Medulla oblongata (tissue), 1 donor: ENCODE measurements around the gene RNF41.
"Not testable (repeated sequence)": the region's sequence is repeated elsewhere in the genome, so short reads cannot be mapped to it uniquely, and the experiment has no call there.

Experiments used
- DNase-seq: peaks from one replicate; pipeline ENCODE4 v3.0.0-alpha.2; 2015; ENCODE audit errors: extremely low spot score

The RNF41 gene

DNA sequence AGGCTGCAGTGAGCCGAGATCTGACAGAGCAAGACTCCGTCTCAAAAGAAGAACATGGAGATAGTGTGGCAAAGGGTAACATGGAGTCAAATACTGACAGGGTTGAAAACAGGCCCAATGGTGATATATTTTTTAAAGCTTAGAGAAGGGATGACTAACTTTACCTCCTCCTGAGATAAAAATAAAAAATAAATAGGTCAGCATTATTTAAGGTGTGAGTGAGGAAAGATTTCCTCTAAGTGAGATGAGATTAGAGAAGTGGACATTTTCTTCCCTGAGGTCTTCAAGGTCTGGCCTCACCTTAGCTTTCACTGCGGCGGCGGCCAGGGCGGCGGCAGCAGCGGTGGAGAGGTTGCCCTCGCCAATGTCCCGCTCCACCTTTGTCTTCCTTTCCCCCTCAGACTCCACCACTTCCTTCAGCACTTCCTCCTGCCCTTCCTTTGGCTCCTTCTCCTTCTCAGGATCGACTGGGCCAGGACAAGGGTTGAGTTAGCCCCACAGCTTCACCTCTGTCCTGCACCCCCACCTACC is 52.4 kb downstream of the RNF41 start:
- DNase-seq, result no peak

- no peak for DNase-seq
Observed at GRCh38 chr12:56165369-56165768, 56.4 kb downstream of the RNF41 start.

DNA sequence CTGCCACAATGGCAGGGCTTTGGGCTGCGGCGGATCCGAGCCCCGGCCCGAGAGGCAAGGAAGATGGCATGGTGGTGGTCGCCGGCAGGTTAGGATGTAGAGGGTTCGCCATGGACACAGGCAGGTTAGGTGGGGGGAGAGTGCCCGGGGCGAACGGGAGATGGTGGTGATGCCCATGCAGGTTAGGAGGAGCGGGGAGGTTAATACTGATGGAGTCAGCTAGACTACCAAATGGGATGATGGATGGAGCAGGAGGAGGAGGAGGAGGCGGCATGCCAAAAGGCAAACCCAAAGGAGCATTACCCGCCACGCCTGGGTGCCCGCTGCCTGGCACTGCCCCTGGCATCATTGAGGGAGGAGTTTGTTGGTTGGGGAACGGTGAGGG is 57.4 kb downstream of the RNF41 start:
- DNase-seq, result no peak

DNA sequence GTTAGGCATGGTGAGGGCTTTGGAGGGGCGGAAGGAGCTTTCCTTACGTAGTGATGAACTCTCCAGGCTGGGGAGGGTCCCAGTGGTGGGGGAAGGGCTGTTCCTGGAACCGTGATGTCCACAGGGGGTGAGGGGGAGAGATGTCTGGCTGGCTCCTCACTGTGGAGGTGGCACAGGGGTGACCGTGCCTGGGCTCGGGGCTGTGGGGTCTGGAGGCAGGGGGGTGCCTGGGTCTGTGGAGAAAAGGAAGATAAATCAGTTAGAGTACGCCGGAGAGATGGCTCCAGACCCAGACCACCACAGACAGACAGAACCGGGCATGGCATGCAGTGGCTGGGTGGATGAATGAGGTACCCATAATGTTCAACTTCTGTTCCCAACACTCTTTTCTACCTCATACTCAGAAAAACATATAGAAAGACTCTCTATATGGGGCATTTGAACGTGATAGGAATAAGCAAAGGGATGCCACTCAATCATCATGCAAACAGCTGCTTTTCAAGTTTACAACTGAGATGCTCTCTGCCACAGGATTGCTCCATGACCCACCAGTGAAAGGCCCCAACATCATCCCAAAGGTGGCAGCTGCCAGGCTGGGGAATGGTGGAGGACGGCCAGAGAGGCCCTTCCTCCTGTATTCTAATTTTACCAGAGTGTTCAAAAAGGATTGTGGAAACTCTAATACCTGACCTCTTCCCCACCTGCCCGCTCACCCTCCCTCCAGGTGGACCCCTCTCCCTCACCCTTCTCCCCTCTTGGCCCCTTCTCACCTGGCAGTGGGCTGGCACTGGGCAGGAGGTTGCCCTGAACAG is 58.0 kb downstream of the RNF41 start:
- DNase-seq, result no peak

- no peak for DNase-seq
Observed at GRCh38 chr12:56162468-56163290, 59.0 kb downstream of the RNF41 start.

DNA sequence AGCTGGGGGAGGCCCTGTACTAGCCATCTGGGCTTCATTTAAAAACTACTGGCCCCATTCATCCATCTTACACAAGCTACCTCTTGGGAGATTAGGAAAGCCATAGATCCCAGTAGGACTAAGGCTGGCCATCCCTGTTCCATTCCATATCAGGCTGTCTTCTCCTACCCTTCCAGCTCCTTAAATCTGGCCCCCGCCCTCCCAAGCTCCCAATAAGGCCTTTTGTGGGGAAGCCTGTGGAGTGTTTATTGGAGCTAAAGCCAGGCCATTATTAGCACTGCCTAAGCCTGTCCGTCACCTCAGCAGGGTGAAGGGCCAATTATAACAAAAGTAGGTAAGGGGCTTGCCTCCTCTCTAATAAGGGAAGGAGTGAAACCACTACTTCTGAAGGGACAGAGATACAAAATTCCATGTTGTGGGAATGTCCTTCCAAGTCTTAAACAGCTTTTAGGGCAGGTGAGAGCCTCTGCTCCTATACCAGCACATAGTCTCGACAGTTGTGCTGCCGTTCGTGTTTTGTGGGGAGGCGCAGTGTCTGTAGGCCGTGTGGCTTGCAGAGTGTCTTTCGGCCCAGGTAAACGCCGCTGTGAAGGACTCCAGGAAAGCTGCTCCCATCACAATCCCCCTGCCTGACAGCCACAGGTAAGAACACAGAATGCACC is 59.9 kb downstream of the RNF41 start:
- DNase-seq, result no peak

DNA sequence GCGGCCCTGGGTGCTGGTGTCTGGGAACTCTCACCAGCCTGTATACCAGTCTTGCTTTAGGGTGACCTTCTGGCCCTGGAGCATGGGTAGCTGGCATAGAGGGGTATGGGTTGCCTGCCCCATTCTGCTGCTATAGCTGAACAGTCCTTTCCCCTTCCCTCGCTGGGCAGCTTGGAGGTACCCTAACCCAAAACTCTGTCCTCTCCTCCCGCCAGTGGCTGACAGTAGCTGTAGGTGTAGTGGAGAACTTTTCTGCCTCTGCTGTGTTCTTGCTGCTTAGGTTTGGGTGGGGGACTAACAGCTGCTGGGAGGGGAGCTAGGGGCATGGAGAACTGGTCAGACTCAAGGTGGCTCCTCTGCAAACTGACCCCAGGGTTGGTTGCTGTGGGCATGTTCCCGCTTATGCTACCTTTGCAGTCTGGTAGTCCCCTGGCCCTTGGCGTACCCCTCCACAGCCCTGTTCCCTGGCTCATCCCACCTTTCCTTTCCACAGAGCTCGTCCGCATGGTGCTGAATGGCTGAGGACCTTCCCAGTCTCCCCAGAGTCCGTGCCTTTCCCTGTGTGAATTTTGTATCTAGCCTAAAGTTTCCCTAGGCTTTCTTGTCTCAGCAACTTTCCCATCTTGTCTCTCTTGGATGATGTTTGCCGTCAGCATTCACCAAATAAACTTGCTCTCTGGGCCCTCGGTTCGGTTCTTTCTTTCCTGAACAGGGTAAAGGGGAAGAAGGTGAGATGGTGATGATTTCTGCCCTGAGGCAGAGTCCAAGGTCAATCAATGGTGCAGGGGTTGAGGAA is 60.6 kb downstream of the RNF41 start:
- DNase-seq, result no peak

DNA sequence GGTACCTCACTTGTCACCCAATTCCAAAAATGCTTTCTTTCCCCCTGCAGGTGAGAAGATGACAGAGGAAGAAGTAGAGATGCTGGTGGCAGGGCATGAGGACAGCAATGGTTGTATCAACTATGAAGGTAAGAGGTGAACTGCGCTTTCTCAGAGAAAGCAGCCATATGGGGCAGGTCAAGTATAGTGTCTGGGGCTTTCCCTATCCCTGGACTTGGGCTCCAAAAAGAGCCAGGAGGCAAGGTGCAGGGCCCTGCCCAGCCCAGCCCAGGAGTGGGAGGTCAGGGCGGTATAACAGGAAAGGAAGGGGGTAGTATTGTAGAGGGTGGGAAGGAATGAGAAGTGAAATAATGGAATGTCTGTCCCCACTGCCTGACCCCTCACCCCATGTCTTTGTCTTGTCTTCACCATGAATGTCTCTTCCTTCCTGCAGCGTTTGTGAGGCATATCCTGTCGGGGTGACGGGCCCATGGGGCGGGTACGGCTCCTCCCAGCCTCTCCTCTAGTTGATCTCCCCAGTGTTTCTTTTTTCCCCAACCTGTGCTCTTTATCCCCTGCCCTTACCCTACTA is 61.4 kb downstream of the RNF41 start:
- no peak for DNase-seq

DNA sequence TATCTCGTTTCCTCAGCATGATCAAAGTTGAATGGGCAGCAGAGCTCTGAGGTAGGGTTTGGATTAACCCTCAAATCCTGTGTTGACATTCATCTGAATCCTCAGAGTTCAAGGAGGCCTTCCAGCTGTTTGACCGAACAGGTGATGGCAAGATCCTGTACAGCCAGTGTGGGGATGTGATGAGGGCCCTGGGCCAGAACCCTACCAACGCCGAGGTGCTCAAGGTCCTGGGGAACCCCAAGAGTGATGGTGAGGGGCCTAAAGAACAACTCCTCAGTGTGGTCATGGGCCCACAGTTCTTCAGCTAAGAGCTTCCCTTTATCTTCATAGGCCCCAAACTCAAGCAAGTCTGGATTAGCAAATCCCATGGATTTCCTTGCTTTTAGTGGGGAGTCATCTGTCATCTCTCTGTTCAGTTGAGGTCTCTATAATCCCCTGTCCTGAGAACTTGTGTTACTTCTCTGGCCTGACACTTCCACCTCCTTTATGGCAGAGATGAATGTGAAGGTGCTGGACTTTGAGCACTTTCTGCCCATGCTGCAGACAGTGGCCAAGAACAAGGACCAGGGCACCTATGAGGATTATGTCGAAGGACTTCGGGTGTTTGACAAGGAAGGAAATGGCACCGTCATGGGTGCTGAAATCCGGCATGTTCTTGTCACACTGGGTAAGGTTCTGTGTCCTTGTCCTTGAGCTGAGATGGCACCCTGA is 62.1 kb downstream of the RNF41 start:
- no peak for DNase-seq

DNA sequence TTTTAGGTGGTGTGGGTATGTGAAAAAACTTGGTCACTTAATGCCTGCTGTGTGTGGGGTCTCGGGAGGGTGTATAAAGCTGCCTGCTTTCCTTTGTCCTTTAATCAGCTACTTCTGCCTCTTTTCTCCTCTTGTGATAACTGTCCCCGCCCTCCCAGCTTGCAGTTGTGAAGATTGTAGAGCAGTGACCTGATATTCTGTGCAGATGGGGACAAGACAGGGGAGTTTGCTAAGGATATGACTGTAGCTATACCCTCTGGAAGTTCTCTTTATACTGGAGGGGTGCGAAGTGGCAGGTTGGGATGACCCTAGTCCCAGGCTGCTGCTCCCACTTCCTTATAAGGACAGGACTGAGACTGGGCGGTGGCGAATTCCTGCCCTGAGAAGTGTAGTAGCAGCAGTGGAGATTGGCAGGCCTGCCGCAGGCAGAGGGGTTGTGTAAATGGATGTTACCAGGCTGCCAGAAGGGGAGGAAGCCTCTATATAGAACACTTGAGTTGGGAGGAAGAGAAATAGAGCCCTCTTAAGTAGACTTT is 62.7 kb downstream of the RNF41 start:
- DNase-seq, result peak; percentile 62

- DNase-seq, result peak; percentile 99
Observed at GRCh38 chr12:56158029-56158925, 63.4 kb downstream of the RNF41 start, which contains the start of gene MYL6. MYL6 (plus strand) TSS chr12:56158359; CDS start chr12:56158402, 43 bp downstream.

- peak; percentile 66 for DNase-seq
Observed at GRCh38 chr12:56157201-56158028, 64.3 kb downstream of the RNF41 start.

GRCh38 chr12:56156464-56157200 is 65.1 kb downstream of the RNF41 start:
- not testable (repeated sequence) for DNase-seq

GRCh38 chr12:56155256-56155845 is 66.4 kb downstream of the RNF41 start:
- no peak for DNase-seq

DNA sequence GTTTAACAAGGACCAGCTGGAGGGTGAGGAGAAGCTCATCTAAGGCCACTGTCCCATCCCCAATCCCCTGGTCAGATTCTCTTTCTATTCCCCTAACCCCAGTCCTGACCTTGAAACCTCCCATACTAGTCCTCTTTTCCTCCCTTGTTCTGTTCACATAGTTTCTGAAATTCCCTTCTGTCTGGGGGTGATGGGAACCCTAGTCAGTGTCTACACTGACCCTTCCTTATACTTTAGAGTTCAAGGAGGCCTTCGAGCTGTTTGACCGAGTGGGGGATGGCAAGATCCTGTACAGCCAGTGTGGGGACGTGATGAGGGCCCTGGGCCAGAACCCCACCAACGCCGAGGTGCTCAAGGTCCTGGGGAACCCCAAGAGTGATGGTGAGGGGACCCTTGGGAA is 66.9 kb downstream of the RNF41 start:
- no peak for DNase-seq

DNA sequence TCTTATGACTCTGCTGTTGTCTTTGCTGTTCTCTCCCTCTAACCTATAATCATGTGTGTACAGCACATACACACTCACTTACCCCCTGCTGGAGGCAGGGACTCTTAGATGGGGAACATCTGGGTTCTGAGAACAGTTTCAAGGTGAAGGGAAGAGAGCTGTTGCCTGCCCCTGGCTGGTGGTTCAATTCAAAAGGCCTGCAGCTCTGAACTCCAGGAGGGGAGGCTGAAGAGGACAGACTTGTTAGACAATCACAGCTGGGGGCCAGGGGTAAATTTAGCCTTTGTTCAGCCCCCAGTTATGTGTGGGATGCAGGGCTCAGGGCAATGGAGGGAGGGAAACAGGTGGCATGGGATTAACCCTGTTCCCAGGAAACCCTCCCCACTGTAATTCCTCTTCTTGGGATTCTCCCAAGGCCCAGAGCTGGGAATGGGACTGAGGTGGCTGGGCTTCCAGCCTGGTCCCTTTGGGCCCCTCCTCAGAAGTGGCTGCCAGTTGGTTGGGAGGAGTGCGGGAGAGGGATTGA is 67.4 kb downstream of the RNF41 start:
- DNase-seq, result no peak

GRCh38 chr12:56153678-56154065 is 68.0 kb downstream of the RNF41 start:
- no peak for DNase-seq
